ENCODE measurements around the gene IGSF21.

IGSF21 gene

GRCh38 chr1:18350747-18351146 lies 243.1 kb downstream of the IGSF21 start:
- H3K27me3 ChIP-seq (ENCODE audit: insufficient read depth, poor library complexity, severe bottlenecking): no peaks in the 10 kb centered on the region
- DNase-seq (ENCODE audit: low read depth in 1 of 2, low spot score in 1 of 2): no peak
- H3K4me3 ChIP-seq (replicated peaks; ENCODE audit: insufficient read depth, low read length): no peak overlapping the region
- no peak overlapping the region for H3K27ac ChIP-seq (replicated peaks)
- TF ChIP-seq POLR2AphosphoS5 (IDR thresholded peaks at IDR 0.05; ENCODE audit: low read depth): no peak
- TF ChIP-seq SPI1 (IDR thresholded peaks at IDR 0.05; ENCODE audit: borderline replicate concordance, low read depth): no peak
- no peak for TF ChIP-seq REST (IDR thresholded peaks at IDR 0.05; ENCODE audit: insufficient replicate concordance, low read depth)
- no peak for TF ChIP-seq CTCF (IDR thresholded peaks at IDR 0.05; ENCODE audit: insufficient read depth, low read length)
- no peak for TF ChIP-seq GABPA (IDR thresholded peaks at IDR 0.05; ENCODE audit: low read depth)

GRCh38 chr1:18351735-18352134 lies 244.1 kb downstream of the IGSF21 start:
- TF ChIP-seq GABPA (IDR thresholded peaks at IDR 0.05; ENCODE audit: low read depth): no peak
- no peak for TF ChIP-seq POLR2AphosphoS5 (IDR thresholded peaks at IDR 0.05; ENCODE audit: low read depth)
- no peak overlapping the region for H3K27ac ChIP-seq (replicated peaks)
- no peak for DNase-seq (ENCODE audit: low read depth in 1 of 2, low spot score in 1 of 2)
- H3K4me3 ChIP-seq (replicated peaks; ENCODE audit: insufficient read depth, low read length): no peak overlapping the region
- H3K27me3 ChIP-seq (ENCODE audit: insufficient read depth, poor library complexity, severe bottlenecking): no peaks in the 10 kb centered on the region

- Histone ChIP-seq H3K4me3 (replicated peaks; ENCODE audit: insufficient read depth, low read length) (no peak overlapping the region), H3K27me3 (ENCODE audit: insufficient read depth, poor library complexity, severe bottlenecking) (no peaks in the 10 kb centered on the region), H3K27ac (replicated peaks) (no peak overlapping the region)
- no peak for TF ChIP-seq POLR2AphosphoS5 (IDR thresholded peaks at IDR 0.05; ENCODE audit: low read depth)
- no peak for TF ChIP-seq SPI1 (IDR thresholded peaks at IDR 0.05; ENCODE audit: borderline replicate concordance, low read depth)
- no peak for TF ChIP-seq CTCF (IDR thresholded peaks at IDR 0.05; ENCODE audit: insufficient read depth, low read length)
- TF ChIP-seq GABPA (IDR thresholded peaks at IDR 0.05; ENCODE audit: low read depth): no peak
- no peak for TF ChIP-seq REST (IDR thresholded peaks at IDR 0.05; ENCODE audit: insufficient replicate concordance, low read depth)
- DNase-seq (ENCODE audit: low read depth in 1 of 2, low spot score in 1 of 2): no peak
These were observed 245.2 kb downstream of the IGSF21 start for GRCh38 chr1:18352636-18353265.

GRCh38 chr1:18353528-18353927 lies 245.9 kb downstream of the IGSF21 start:
- H3K27ac ChIP-seq (replicated peaks): no peak overlapping the region
- TF ChIP-seq GABPA (IDR thresholded peaks at IDR 0.05; ENCODE audit: low read depth) (no peak), POLR2AphosphoS5 (IDR thresholded peaks at IDR 0.05; ENCODE audit: low read depth) (no peak), REST (IDR thresholded peaks at IDR 0.05; ENCODE audit: insufficient replicate concordance, low read depth) (no peak), SPI1 (IDR thresholded peaks at IDR 0.05; ENCODE audit: borderline replicate concordance, low read depth) (no peak), CTCF (IDR thresholded peaks at IDR 0.05; ENCODE audit: insufficient read depth, low read length) (no peak)
- H3K4me3 ChIP-seq (replicated peaks; ENCODE audit: insufficient read depth, low read length): no peak overlapping the region
- H3K27me3 ChIP-seq (ENCODE audit: insufficient read depth, poor library complexity, severe bottlenecking): no peaks in the 10 kb centered on the region
- no peak for DNase-seq (ENCODE audit: low read depth in 1 of 2, low spot score in 1 of 2)
